Vein endothelial cell (primary cell): ENCODE measurements around the gene CLDN15. TPM values are rescaled to one million over a fixed set of nuclear protein-coding genes. Genes with fewer than 3 reads are reported as not detected.

Source experiments
- small RNA-seq: library from RNA; depleted of rRNA; stranded (forward); fragments of <200 nt; gene quantifications from one replicate; pipeline ENCODE3, GENCODE V24; 2012
- total RNA-seq: library from RNA; depleted of rRNA; stranded (reverse); fragments of >200 nt; gene quantifications from 2 replicates; pipeline ENCODE4 v1.2.3, GENCODE V29; 2012

Gene CLDN15, protein sequence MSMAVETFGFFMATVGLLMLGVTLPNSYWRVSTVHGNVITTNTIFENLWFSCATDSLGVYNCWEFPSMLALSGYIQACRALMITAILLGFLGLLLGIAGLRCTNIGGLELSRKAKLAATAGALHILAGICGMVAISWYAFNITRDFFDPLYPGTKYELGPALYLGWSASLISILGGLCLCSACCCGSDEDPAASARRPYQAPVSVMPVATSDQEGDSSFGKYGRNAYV
- 3.3 and 5.1 TPM in 2 replicates for total RNA-seq

DNA sequence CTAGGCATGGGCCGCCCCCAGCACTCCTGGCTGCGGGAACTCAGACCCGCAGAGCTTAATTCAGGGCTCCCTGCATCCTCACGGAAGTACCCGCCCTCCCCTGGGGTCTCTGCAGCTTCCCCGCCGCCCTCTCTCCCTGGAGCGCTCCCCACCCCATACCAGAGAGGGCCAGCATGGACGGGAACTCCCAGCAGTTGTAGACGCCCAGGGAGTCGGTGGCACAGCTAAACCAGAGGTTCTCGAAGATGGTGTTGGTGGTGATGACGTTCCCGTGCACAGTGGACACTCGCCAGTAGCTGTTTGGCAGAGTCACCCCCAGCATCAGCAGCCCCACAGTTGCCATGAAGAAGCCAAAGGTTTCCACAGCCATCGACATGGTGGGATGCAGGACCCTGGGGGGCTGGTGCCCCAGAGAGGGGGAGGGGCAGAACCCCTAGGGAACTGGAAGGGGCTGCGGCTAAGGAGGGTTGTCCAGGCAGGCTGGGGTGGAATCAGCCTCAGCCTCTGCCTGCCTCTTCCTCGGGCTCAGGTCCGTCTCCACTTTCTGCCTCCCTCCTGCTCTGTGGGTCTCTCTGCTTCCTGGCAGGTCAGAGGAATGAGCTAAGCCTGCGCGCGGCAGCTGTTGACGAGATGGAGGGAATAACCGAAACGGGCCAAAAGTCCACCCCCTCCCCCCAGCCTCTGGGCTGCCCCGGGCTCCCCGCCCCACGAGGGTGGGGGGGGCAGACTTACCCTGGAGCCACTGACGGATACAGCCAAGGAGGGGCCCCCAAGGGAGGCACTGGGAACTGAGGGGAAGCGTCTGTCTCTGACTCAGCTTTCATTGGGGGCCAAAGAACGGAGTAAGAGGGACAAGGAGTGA is at the start of gene CLDN15:
Gene CLDN15 (minus strand): TSS at position 597 of the 862 bp plus-strand sequence. CDS start 221 bp downstream, at position 376.

DNA sequence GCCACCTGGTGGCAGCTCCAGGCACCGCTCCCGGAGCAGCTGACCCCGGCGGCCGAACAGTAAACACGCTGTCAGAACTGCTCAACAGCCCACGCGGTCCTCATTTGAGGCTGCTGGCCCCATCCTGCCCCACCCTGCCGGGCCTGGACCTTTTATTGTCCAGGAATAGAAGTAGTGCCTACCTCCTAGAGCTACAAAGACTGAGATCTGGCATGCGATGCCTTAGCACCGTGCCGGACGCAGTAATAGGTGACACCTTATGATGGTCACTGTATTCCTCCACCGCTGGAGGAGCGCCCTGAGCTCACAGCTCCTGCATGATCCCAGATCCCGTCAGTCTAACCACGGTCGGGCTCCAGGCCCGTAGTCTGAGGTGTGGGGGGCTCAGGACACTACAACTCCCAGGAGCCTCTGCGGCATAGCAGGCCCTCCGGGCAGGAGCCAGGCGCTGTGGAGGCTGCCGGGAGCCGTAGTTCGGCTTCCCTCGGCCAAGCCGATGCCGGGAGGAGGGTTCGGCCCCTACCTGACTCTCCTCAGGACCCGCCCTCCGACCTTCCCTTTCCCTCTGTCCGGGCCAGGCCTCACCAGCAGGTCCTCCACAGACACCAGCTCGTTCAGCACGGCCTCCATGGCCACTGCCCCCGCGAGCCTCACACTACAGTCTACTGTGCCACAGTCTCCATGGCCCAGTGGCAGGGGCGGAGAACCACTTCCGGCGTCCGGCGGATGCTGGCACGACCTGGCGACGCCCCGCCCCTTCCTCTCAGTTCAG is 7.0 kb upstream of the CLDN15 start, which contains the start of gene FIS1:
Gene FIS1 (minus strand): TSS at position 707 of the 772 bp plus-strand sequence. CDS start 77 bp downstream, at position 630.

DNA sequence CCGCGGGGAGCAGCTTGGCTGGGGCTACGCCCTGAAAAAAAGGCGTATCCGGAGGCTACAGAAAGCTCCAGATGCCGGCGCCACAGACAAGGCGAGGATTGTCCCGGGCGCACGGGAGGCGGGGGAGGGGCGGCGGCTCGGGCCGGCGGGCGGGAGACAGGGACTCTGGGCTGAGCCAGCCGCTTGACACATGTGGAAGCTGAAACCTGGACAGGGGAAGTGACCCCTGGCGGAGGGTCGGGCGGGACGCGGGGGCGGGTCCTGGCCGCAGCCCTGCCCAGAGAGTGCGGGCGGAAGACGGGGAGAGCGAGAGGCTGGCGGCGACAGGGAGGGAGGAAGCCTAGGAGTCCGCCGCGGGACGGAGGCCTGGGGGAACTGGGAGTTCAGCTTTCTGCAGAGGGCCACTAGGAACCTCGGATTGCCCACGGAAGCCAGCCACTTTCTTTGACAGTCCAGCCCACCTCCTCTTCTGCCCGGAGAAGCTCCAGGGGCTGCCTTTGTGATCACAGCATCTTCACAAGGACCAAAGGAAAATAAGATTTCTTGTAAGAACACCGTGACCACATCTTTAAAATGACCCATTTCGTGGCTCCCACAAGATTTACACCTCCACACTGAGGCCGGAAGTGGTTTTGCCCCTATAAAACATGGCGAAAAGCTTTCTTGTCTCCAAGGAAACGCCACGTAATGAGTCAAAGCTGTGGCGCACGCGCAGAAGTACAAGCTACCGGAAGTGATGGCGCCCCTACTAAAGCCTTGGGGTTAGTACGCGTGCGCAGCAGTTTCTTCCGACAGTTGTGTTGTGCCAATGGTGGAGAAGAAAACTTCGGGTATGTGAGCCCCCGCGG is 20.0 kb downstream of the CLDN15 start, which contains the start of the genes PLOD3 and ZNHIT1:
Gene PLOD3 (minus strand): TSS at position 194 of the 848 bp plus-strand sequence. CDS start 307 bp downstream, outside the sequence.
Gene ZNHIT1 (plus strand): TSS at position 778 of the 848 bp plus-strand sequence. CDS start 31 bp downstream, at position 809.

DNA sequence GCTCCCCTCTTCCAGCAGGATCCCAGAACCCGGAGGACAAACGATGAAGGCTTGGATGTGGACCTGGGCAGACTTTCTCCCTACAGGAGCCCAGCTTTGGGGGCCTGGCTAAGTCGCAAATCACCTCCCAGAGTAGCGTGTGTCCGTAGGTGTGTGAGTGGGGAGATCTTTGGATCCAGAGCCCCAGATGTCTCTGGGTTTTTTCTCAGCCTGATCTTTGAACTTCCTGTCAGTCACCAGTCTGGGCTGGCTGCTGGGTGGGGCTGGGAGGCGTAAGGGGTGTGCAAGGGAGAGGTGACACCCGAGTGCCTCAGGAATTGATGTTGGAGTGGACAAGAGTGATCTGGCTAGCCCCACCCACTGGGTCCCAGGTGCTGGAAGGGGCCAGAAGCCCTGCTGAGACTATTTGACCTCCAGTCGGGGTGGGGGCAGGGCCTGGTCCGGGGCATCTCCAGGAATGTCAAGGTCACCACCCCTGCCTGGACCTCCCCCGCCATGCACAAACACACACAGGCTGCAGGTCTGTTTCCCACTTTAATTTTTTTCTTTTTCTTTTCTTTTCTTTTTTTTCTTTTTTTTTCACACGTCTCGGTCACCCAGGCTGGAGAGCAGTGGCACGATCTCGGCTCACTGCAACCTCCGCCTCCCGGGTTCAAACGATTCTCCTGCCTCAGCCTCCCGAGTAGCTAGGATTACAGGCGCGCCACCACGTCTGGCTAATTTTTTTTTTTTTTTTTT is 36.6 kb downstream of the CLDN15 start, which contains the start of gene MOGAT3:
Gene MOGAT3 (minus strand): TSS at position 175 of the 738 bp plus-strand sequence. CDS start 182 bp downstream, outside the sequence.

Small RNA genes within 50 kb of the gene (small RNA-seq; reads per million reads assigned to genes)
- not detected for gene RNU6-1104P

Other genes with a start within 250 kb of the CLDN15 start
- gene MUC17, start 217.7 kb downstream of the CLDN15 start, total RNA-seq, result not detected in 2 replicates
- 11.1 and 12.4 TPM in 2 replicates for gene TRIM56, start 152.3 kb downstream of the CLDN15 start, total RNA-seq
- 2,259 and 4,238 TPM in 2 replicates for gene SERPINE1, start 110.7 kb downstream of the CLDN15 start, total RNA-seq
- 149 and 181 TPM in 2 replicates for gene AP1S1, start 83.3 kb downstream of the CLDN15 start, total RNA-seq
- 0.10 TPM in 1 of 2 replicates, not detected in the other for gene VGF, start 72.2 kb downstream of the CLDN15 start, total RNA-seq
- not detected in 2 replicates for gene NAT16, start 57.5 kb downstream of the CLDN15 start, total RNA-seq
- gene MOGAT3, start 36.8 kb downstream of the CLDN15 start, total RNA-seq, result not detected in 2 replicates
- 80.8 and 85.3 TPM in 2 replicates for gene PLOD3, start 20.2 kb downstream of the CLDN15 start, total RNA-seq
- 106 and 107 TPM in 2 replicates for gene ZNHIT1, start 19.6 kb downstream of the CLDN15 start, total RNA-seq
- gene FIS1, start 7.3 kb upstream of the CLDN15 start, total RNA-seq, result 153 and 200 TPM in 2 replicates
- gene IFT22, start 84.0 kb upstream of the CLDN15 start, total RNA-seq, result 22.0 and 25.2 TPM in 2 replicates
- not detected in 2 replicates for gene COL26A1, start 125.1 kb upstream of the CLDN15 start, total RNA-seq